Measurements from ENCODE around the gene TGM2. TPM values are rescaled to one million over a fixed set of nuclear protein-coding genes. Genes with fewer than 3 reads are reported as not detected.
A peak's percentile ranks its signal among the peaks of the same experiment; 100 is the strongest.
"Not testable (repeated sequence)": the region's sequence is repeated elsewhere in the genome, so short reads cannot be mapped to it uniquely, and the experiment has no call there.

Gene TGM2
- total RNA-seq, 4 donors from 2014 or later, result 72.0 to 200 (median 73.4) TPM

DNA sequence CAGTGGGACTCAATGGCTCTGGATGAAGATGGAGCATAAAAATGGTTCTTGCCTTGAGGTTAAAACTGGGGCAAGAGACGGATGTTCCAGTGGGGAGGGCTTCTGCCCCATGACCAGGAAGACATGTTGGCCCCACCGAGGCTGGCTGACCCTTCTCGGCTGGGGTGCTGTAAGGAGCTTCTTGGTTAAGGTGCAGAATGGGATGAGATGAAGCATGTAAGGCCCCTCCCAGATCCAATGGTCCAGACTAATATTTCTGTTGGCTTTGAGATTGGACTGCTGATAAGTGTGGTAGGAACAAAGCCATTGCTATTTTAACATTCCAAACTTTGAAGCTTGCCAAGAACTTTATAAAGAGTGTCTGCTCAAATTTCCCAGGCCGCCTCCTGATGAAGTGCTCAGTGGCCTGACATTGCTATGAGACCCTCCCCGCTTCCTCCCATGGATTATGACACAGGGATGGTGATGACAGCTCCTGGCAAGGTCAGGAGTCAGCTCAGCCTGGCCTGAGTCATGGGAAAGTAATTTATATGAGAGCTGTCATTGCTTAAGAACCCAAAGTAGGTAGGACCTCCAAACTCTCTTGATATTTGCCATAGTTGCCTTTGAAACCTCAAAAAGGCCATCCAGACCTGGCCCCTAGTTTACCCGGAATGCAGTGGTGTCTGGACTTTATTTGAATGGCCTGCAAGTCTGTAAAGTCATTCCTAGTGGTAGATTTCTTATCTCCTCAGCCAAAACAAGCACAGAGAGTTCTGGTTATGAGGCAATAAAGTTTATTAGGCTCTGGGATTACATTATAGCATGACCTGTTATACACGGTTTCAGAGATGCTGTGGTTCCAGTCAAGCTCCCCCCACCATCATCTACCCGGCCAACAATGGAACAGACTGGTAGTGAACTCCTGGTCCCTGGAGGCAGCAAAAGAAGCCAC is 55.2 kb downstream of the TGM2 start:
- TF ChIP-seq, protein P1, sequence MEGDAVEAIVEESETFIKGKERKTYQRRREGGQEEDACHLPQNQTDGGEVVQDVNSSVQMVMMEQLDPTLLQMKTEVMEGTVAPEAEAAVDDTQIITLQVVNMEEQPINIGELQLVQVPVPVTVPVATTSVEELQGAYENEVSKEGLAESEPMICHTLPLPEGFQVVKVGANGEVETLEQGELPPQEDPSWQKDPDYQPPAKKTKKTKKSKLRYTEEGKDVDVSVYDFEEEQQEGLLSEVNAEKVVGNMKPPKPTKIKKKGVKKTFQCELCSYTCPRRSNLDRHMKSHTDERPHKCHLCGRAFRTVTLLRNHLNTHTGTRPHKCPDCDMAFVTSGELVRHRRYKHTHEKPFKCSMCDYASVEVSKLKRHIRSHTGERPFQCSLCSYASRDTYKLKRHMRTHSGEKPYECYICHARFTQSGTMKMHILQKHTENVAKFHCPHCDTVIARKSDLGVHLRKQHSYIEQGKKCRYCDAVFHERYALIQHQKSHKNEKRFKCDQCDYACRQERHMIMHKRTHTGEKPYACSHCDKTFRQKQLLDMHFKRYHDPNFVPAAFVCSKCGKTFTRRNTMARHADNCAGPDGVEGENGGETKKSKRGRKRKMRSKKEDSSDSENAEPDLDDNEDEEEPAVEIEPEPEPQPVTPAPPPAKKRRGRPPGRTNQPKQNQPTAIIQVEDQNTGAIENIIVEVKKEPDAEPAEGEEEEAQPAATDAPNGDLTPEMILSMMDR (IDR thresholded peaks at IDR 0.05), result no peak
- ATAC-seq (ENCODE audit: low FRiP score) (peak; percentile 90), DNase-seq (ENCODE audit: low spot score) (no peak)

GRCh38 chr20:38108986-38109541 is 56.0 kb downstream of the TGM2 start:
- no peak for DNase-seq (ENCODE audit: low spot score)
- no peak for ATAC-seq (ENCODE audit: low FRiP score)
- TF ChIP-seq, protein P1 (IDR thresholded peaks at IDR 0.05), result no peak

GRCh38 chr20:38108438-38108985 is 56.6 kb downstream of the TGM2 start:
- no peak for DNase-seq (ENCODE audit: low spot score)
- TF ChIP-seq, protein P1 (IDR thresholded peaks at IDR 0.05), result no peak
- ATAC-seq (ENCODE audit: low FRiP score), result no peak

DNA sequence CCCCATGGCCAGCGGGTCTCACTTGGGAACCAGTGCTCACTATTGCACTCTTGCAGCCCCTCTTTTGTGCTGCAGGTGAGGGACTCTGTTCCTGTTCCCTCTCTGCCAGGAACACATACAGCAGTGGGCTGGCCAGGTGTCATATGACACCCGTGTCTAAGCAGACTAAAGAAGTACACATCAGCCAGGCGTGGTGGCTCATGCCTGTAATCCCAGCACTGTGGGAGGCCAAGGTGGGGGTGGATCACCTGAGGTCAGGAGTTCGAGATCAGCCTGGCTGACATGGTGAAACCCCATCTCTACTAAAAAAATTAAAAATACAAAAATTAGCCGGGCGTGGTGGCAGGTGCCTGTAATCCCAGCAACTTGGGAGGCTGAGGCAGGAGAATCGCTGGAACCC is 57.2 kb downstream of the TGM2 start:
- DNase-seq (ENCODE audit: low spot score); ATAC-seq (ENCODE audit: low FRiP score): not testable (repeated sequence)

GRCh38 chr20:38107386-38107785 is 57.7 kb downstream of the TGM2 start:
- not testable (repeated sequence) for ATAC-seq (ENCODE audit: low FRiP score); DNase-seq (ENCODE audit: low spot score)

GRCh38 chr20:38106461-38106860 is 58.6 kb downstream of the TGM2 start:
- DNase-seq (ENCODE audit: low spot score) (no peak), ATAC-seq (ENCODE audit: low FRiP score) (no peak)
- TF ChIP-seq, protein P1 (IDR thresholded peaks at IDR 0.05), result no peak

DNA sequence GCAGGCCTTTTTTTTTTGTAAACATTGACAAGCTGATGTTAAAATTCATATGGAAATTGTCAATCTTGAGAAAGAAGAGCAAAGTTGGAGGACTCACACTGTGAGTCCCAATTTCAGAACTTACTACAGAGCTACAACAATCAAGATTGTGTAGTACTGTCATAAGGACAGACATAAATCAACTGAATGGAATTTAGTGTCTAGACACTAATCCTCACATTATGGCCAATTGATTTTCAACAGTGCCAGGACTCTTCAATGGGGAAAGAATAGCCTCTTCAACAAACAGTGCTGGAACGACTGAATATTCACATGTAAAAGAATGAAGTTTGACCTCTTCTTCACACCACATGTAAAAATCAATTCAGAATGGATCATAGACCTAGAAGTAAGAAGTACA is 60.8 kb downstream of the TGM2 start:
- DNase-seq (ENCODE audit: low spot score), result no peak
- no peak for ATAC-seq (ENCODE audit: low FRiP score)
- TF ChIP-seq, protein P1 (IDR thresholded peaks at IDR 0.05), result no peak

DNA sequence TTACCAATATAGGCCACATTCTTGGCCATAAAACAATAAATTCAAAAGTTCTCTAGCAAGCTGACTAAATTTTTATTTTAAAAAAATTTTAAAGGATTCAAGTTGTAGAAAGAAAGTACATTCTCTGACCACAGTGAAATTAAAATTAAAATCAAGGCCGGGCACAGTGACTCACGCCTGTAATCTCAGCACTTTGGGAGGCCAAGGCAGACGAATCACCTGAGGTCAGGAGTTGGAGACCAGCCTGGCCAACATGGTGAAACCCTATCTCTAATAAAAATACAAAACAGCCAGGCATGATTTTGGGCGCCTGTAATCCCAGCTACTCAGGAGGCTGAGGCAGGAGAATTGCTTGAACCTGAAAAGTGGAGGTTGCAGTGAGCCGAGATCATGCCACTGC is 62.9 kb downstream of the TGM2 start:
- not testable (repeated sequence) for DNase-seq (ENCODE audit: low spot score); ATAC-seq (ENCODE audit: low FRiP score)
